Kidney (tissue), 14 donors: Measurements from ENCODE around the gene CORO7. TPM values are rescaled to one million over a fixed set of nuclear protein-coding genes. Genes with fewer than 3 reads are reported as not detected.

ENCODE experiments used
- DNase-seq, 5 donors: peaks; one replicate each; pipeline ENCODE4 v3.0.0-alpha.2; 2013 to 2020
- FAIRE-seq: peaks from 2 replicates; lab custom pipeline; 2012; peaks lifted over from hg19 to GRCh38; lab: Jason Lieb, UNC
- H3K27ac ChIP-seq, 2 donors: one replicate each; pipeline ENCODE4 v1.7.0; 2013; ENCODE audit warnings: low read depth in 2 of 2, low read length in 2 of 2, inconsistent platforms in 1 of 2
- H3K27me3 ChIP-seq: one replicate; pipeline ENCODE4 v1.7.1; 2013; ENCODE audit warnings: low read length, inconsistent platforms; ENCODE audit not compliant: control insufficient read depth, insufficient read depth
- H3K36me3 ChIP-seq, 3 donors: one replicate each; pipeline versions ENCODE4 v1.7.0 to v1.7.1; 2013; ENCODE audit warnings: low read length in 3 of 3, control low read depth in 1 of 3, inconsistent platforms in 1 of 3; ENCODE audit not compliant: insufficient read depth in 3 of 3, control insufficient read depth in 2 of 3
- H3K4me1 ChIP-seq, 3 donors: one replicate each; pipeline versions ENCODE4 v1.7.0 to v1.7.1; 2013; ENCODE audit warnings: low read length in 3 of 3, inconsistent platforms in 1 of 3, low read depth in 1 of 3; ENCODE audit not compliant: control insufficient read depth in 2 of 3, insufficient read depth in 2 of 3
- H3K4me3 ChIP-seq, 3 donors: one replicate each; pipeline versions ENCODE4 v1.7.0 to v1.8.1; 2013; ENCODE audit warnings: low read length in 3 of 3, control low read depth in 1 of 3, inconsistent platforms in 1 of 3
- H3K9ac ChIP-seq, 3 donors: one replicate each; pipeline versions ENCODE4 v1.7.0 to v1.7.1; 2013; ENCODE audit warnings: low read length in 3 of 3, control low read depth in 1 of 3, inconsistent platforms in 1 of 3
- H3K9me3 ChIP-seq, 3 donors: one replicate each; pipeline versions ENCODE4 v1.7.0 to v1.7.1; 2013; ENCODE audit warnings: low read length in 3 of 3, control low read depth in 1 of 3, inconsistent platforms in 1 of 3; ENCODE audit not compliant: control insufficient read depth in 2 of 3, insufficient read depth in 1 of 3
- intact Hi-C: fragments of 100-400 bp; cut with DNase I; formaldehyde crosslinking; loops from one replicate; pipeline ENCODE4 v1.11.1; 2022
- polyA plus RNA-seq: library from polyadenylated mRNA; stranded (reverse); fragments of 350-450 nt; fragmentation: Illumina TruSeq; extraction: RNeasy Lipid Tissue Mini Kit (QIAGEN cat#74804); gene quantifications from one replicate; pipeline ENCODE4 v1.2.3, GENCODE V29; 2014; ENCODE audit warnings: low read depth, low replicate concordance; ENCODE audit not compliant: insufficient read depth
- total RNA-seq: library from RNA; stranded (reverse); fragmentation: NEBNext Ultra II Directional; extraction: Animal tissue kit (Norgen Biotek cat#: 25700); gene quantifications from one replicate; pipeline ENCODE4 v1.2.1, GENCODE V29; 2021
- TF ChIP-seq, protein P1 (sequence below): IDR thresholded peaks from 3 replicates; pipeline ENCODE4 v1.5.1; 2012; ENCODE audit warnings: mild to moderate bottlenecking, moderate library complexity, borderline replicate concordance; ENCODE audit not compliant: insufficient read depth; ENCODE audit errors: extremely low read depth
- donor health status: control.
- donor health status: control.
- donor health status: control.
- donor health status: control.
- donor health status: control.
- donor health status: DM: yes; HTN: yes; CAD: no.
- donor health status: Normal renal cell carcinoma (clear cell type).

The CORO7 gene
- total and polyA plus RNA-seq, 2 donors from 2014 or later = 9.8 to 50.1 TPM

DNA sequence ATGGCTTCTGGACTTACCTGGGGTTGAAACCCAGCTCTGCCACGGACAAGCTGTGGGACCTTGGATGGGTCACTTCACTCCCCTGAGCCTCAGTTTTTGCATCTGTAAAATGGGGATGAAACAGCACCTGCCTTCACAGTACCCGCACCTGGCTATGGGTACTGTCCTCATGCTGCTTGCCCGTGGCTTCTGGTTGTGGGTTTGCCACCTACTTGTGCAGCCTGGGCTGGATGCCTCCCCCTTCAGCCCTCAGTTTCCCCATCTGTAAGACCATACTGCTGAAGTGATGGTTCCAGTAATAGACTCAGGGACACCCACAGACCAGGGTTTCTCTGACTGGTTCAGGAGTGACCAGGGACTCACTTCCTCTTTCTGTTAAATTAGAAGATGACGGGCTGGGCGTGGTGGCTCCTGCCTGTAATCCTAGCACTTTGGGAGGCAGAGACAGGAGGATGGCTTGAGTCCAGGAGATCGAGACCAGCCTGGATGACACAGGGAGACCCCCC is 91.1 kb downstream of the CORO7 start:
- peaks cover 0 to 75% (median 72%) of the 10 kb centered on the region in 3 donors for H3K4me1 ChIP-seq
- DNase-seq = peak in 1 of 5 donors; percentile 7
- peak overlapping the region; percentile 90 to 93 for H3K27ac ChIP-seq
- no peaks in the 10 kb centered on the region for H3K36me3 ChIP-seq
- no peaks in the 10 kb centered on the region for H3K27me3 ChIP-seq
- H3K9me3 ChIP-seq = no peaks in the 10 kb centered on the region
- H3K9ac ChIP-seq = peak overlapping the region in 1 of 3 donors; percentile 78
- no peak for FAIRE-seq
- peak overlapping the region in 1 of 3 donors; percentile 35 for H3K4me3 ChIP-seq
- TF ChIP-seq, protein P1, sequence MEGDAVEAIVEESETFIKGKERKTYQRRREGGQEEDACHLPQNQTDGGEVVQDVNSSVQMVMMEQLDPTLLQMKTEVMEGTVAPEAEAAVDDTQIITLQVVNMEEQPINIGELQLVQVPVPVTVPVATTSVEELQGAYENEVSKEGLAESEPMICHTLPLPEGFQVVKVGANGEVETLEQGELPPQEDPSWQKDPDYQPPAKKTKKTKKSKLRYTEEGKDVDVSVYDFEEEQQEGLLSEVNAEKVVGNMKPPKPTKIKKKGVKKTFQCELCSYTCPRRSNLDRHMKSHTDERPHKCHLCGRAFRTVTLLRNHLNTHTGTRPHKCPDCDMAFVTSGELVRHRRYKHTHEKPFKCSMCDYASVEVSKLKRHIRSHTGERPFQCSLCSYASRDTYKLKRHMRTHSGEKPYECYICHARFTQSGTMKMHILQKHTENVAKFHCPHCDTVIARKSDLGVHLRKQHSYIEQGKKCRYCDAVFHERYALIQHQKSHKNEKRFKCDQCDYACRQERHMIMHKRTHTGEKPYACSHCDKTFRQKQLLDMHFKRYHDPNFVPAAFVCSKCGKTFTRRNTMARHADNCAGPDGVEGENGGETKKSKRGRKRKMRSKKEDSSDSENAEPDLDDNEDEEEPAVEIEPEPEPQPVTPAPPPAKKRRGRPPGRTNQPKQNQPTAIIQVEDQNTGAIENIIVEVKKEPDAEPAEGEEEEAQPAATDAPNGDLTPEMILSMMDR = no peak
- intact Hi-C loops = loop anchor here (5.0 kb wide), 1 partner anchor 33 kb away; no protein-coding TSS in a partner anchor

DNA sequence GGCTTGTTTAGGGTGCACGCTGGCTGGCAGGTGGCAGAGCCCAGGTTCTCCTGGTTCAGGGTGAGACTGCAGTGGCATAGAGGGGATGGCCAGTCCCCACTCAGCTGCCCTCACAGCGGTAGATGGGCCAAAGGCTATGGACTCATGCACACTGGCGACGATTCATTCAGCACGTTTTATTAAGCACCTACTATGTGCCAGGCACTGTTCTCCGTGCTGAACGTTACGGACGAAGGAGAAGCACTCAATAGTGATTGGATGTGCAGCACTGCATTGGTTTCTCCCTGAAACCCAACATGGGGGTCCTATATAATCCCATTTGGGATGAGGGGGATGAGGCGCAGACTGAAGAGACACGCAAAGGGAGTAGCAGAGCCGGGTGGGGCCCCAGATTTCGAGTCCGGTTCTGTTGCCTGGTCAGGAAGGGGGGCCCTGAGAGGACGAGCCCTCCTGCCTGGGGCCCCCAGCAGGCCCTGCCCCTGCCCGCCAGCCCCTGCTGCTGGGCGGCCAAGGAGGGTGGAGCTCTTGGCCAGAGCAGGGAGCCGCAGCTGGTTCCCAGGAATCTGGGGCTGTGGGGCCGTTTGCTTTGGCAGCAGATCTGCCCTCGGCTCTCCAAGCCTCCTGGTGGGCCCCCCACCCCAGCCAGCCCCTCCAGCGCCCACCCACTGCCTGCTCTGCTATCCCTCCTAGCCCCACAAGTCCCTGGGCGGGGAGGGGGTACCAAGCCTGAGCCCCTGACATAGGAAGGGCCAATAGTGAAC is 91.7 kb downstream of the CORO7 start:
- DNase-seq = peak in 2 of 5 donors; percentile 50 to 52

DNA sequence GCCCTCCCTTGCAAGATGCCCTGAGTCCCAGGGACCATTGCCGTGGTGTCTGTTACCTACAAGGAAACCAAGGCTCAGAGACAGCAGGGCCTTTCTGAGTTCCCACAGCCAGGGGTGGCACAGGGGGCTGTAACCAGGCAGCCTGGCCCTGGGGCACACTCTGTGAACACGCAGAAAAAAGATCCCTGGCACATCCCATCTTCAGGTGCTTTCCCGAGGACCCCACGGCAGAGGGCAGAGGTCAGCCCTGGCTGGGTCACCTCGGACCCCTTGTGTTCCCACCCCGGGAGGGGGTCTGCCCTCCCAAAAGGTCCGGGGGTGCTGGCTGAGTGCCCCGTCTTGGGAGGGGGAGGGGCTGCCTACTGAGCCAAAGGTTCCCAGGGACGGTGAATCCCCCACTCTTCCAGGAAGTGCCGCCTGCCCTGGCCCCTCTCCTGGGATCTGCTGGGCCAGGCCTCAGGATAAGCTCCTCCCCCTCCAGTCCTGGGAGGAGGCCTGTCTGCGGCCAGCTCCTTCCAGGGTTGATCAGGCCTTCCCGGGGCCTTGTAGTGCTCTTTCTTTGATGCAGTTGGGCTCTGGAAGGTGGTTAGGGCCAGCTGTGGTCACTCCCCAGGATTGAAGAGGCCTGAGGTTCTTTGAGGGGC is 92.4 kb downstream of the CORO7 start:
- peak overlapping the region in 2 of 3 donors; percentile 29 to 78 for H3K9ac ChIP-seq

More for the DNA sequence above, 91.7 kb downstream of the CORO7 start:
- TF ChIP-seq, protein P1 = no peak
- Histone ChIP-seq H3K36me3 (no peaks in the 10 kb centered on the region), H3K9ac (peak overlapping the region in 2 of 3 donors; percentile 8 to 78), H3K27ac (peak overlapping the region; percentile 90 to 93), H3K27me3 (no peaks in the 10 kb centered on the region), H3K4me3 (peak overlapping the region in 2 of 3 donors; percentile 35 to 40), H3K9me3 (no peaks in the 10 kb centered on the region), H3K4me1 (peaks cover 0 to 77% (median 71%) of the 10 kb centered on the region in 3 donors)
- FAIRE-seq = no peak
- intact Hi-C loops = loop anchor here (5.0 kb wide), 1 partner anchor 32 kb away; no protein-coding TSS in a partner anchor

More for the DNA sequence above, 92.4 kb downstream of the CORO7 start:
- Histone ChIP-seq H3K27me3 (no peaks in the 10 kb centered on the region), H3K4me3 (peak overlapping the region in 1 of 3 donors; percentile 47), H3K36me3 (no peaks in the 10 kb centered on the region), H3K4me1 (peaks cover 0 to 77% (median 67%) of the 10 kb centered on the region in 3 donors), H3K27ac (peak overlapping the region; percentile 90 to 93), H3K9me3 (no peaks in the 10 kb centered on the region)
- FAIRE-seq (no peak), DNase-seq (peak; percentile 70 to 93 (median 86))
- intact Hi-C loops = no loop called here
- TF ChIP-seq, protein P1 = no peak
